Activated CD4-positive, alpha-beta T cell treated with anti-CD3 and anti-CD28 coated beads, Interleukin-2, amount 50 U/mL, for 24 hours (primary cell): Measurements from ENCODE around the gene MOB1B.
"Not testable (repeated sequence)": the region's sequence is repeated elsewhere in the genome, so short reads cannot be mapped to it uniquely, and the experiment has no call there.

Experiments used
- DNase-seq, 2 donors: peaks; one replicate each; pipeline ENCODE4 v3.0.0-alpha.2; 2020; ENCODE audit warnings: low read depth in 1 of 2, low spot score in 1 of 2

Gene MOB1B

DNA sequence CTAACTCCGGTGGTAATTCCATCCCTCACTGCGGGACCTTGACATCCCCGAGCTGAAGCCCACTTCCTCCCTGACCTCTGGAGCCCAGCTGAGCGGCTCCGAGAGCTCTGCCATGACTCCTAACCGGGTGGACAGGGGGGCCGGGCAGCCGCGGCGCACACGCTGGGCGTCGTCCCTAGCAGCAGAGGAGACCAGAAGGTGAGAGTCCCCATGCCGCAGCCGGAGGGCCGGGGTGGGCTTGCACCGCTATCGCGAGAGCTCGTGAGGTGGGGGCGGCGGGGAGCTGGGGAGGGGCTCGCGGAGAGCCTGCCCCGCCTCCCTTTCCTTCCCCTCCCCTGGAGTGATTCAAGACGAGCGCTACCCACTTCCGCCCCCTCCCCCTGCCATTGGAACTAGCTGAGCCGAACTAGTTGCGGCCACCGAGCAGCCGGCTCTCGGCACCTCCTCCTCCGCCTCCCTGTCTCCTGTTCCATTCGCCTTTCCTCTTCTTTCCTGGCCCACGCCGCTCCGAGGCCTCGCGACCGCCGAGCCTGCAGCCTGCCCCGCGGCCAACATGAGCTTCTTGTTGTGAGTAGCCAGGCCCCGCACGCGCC, at the start of gene MOB1B:
MOB1B (plus strand) TSS at position 386 of the 593 bp plus-strand sequence; CDS start at position 554, 168 bp downstream.
- peak; percentile 62 to 77 for DNase-seq

DNA sequence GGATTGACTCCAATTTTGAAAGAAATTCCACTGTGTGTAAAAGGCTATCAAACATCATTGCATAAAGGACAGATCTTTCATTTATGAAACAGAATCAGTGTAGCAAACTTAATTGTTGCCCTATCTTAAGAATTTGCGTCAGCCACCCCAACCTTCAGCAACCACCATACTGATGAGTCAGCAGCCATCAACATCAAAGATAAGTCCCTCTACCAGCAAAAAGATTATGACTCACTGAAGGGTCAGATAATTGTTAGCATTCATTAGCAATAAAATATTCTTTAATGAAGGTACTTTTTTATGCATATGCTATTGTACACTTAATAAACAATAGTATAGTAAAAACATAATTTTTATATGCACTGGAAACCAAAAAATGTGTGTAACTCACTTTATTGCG, 46.7 kb upstream of the MOB1B start:
- DNase-seq: no peak

DNA sequence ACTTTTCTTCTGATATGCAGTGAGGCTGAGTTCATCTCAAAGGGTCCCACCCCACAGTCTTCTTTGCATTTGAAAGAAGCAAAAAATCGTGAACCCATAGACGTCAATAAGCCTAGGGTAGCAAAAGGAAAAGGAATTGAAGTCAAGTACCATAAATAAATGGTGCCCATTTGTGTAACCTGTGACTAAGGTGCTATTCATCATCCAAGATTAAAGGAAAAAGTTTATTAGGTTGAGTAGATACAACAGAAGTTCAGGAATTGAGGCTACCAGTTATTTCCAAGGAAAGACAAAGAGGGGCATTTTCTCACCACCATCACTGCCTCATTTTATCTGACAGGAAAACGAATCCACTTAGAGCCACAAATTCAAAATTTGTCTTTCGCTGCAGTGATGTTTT, 43.7 kb upstream of the MOB1B start:
- DNase-seq: no peak

DNA sequence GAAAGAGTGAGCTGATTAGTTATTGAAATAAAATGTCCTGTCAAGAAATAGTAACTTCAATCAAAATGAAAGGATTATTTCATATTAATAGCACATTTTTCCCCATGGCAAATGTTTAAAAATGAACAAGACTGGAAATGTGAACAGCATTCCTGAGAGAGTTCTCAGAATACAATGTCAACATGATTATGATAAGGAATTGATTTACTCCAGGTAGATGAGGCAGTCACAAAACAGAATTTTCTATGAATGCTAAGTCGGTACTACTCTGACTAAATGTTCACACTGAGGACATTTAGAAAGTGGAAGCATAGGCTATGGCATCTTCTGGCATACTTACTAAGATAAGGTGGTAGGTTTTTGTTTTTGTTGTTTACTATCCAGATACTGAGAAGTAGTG, 43.1 kb upstream of the MOB1B start:
- no peak for DNase-seq

DNA sequence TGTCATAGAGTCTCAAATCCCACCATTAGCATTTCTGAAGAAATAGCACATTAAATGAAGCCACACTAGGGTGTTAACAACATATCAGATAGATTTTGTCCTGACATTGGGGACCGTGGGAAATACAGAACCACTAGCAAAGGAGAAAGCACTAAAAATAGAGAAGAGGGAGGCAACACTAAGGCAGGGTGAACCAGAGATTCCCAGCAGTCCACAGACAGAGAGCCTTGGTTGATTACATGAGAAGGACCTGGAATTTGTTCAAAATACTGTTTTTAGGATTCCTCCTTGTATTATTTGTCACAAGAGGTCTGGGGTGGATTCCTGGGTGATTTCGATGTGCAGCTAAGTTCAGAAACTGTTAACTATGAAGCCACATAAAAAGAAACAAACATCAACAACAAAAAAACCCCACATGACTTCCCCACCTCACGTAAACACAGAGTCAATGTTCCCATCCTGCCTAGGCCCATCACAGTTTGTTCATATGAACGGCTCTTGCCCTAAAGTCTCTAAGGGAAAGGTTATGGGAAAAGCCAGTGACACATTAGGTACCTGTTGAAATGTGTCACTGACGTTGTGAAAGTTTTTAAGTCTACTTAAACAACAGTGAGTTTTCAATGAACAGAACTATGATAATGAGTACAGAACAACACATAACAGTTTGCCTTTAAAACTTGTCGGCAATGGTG, 38.9 kb upstream of the MOB1B start:
- no peak for DNase-seq

DNA sequence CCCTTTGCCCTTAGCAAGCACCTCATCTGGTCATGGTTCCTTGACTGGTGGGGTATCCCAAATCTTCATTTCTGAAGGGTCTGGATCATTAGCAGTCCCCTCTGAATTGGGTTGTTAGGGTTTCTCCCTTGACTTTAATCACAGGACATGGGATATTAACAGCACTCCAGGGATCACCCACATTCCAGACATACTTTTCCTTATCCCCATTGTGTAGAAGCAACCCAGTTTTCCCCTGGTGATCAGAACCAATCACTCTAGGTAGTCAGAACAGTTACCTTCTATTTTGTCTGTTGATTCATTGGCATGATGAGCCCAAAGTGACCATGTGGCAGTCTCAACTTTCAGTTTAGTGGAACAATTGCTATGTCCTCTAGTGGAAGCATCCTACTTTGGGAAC, 33.4 kb upstream of the MOB1B start:
- no peak for DNase-seq

DNA sequence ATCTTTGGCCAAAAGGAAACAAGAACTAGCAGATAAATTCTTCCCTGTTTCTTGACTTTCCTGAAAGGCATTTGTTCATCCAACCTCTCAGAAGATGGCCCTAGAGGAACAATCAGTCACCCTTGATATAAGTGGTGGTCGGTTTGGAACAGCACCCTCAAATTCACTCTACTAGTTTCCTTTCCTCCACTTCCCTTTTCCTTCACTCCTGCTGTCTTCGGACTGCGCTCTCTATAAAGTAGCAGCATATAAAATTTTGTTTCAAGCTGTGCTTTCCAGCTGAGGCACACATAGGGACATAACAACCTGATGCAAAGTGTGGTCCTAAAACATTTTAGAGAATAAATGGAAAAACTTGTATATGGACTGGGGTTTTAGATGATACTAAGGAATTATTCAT, 29.0 kb upstream of the MOB1B start:
- DNase-seq: no peak

DNA sequence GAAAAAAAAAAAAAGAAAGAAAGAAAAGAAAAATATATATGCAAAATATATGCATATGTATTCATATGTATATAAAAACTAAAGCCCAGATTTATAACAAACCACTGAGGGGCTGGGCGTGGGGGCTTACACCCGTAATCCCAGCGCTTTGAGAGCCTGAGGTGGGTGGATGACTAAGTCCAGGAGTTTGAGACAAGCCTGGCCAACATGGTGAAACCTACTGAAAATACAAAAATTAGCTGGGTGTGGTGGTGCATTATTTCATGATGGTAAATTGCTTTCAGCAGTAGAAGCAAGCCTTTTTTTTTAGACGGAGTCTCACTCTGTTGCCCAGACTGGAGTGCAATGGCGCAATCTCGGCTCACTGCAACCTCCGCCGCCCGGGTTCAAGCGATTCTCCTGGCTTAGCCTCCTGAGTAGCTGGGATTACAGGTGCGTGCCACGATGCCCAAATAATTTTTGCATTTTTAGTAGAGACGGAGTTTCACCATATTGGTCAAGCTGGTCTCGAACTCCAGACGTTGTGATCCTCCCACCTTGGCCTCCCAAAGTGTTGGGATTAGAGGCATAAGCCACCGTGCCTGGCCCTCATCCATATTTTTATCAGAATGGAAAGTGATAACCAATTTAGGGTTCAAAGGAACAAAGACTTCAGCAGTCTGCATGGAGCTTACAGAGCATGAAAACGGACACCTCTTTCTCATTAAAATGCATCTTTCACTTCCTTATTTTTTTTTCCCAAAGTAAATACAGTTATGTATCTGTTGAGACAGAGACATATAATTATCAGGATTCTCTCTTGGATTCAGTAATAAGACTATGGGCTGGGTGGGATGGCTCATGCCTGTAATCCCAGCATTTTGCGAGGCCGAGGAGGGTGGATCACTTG, 27.7 kb upstream of the MOB1B start:
- DNase-seq: no peak

DNA sequence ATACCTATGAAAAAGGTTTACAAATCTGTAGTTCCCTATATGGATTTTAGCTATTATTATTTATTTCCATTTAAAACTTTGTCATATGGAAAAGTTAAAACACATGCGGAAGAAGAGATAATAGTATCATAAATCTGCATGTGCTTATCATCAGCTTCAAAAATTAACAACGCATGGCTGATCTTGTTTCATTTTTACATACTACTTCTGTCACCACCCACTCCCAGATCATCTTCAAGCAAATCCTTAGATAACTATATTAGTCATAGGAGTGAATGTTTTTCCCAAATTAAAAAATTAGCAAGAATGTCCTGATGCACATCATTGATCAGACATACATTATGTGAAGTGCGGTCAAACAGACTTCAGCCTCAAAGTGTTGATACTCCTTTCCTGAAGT, 24.6 kb upstream of the MOB1B start:
- no peak for DNase-seq

DNA sequence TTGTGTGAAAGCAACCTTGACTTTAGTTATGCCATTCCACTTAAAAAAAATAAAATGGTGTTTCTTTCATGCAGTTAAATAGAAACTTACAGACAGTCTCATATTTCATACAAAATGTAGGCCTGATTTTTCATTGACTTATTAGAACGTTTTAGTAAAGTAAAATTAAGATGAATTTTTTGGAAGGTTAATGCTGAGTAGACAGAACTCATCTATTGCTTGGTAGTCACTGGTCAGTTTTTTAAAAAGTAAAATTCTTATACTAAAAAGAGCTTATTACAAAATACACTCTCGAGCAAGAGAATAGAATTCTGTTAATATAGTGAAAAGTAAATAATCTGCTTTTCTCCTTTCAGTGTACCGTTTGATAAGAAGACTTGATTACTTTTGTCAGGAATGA, 21.4 kb upstream of the MOB1B start:
- no peak for DNase-seq

DNA sequence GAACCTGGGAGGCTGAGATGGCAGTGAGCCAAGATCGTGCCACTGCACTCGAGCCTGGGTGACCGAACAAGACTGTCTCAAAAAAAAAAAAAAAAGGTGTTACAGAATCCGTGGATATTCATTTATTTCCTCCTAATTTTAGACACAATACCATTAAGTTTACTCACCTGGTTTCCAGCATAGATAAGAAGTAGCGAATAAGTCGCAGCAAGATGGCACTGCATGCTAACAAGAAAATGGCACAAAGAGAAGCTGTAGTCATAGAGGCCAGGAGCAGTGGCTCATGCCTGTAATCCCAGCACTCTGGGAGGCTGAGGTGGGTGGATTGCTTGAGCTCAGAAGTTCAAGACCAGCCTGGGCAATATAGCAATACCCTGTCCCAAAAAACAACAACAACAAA, 17.0 kb upstream of the MOB1B start:
- no peak for DNase-seq

DNA sequence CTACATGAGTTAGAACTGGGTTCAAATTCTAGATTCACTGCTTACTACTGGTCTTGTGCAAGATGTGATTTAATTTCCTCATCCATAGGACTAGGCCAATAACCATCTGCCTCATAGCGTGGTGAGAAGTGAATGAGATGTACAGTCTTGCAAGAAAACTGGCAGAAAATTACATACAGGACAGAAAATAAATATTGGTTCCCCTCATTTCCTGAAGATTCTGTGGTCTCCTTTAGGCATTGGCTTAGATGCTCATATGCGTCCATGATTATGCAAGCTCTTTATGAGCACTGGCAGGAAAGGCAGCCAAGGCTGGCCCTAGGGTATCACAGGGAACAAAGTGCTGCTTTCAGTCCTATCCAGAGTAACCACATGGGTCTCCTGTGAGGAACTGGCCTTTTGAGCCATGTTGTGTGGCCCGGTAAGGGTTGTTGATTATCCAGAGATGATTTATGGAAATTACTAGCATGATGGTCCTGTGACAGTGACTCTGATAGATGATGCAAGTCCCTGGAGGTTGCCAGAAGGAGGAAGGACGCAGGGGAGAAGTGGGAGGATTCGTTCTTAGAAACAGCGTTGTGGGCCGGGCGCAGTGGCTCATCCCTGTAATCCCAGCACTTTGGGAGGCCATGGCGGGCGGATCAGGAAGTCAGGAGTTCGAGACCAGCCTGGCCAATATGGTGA, 9.9 kb upstream of the MOB1B start:
- no peak for DNase-seq

DNA sequence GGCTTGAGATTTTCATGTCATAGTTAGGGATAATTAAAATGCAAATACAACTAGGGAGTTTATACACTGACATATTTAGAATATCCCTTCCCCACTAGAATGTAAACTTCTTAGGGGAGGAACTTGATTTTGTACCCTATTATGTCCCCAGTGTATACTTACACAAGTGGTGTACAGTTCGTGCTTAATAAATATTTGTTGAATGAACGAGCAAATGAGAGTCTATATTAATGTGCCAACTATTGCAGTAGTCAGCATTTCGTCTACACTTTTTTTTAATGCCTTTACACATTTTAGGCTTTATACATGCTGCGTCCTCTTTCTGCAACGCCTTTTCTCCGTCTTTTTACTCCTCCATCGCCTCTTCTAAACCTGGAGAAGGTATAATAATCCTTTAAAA, 8.4 kb upstream of the MOB1B start:
- DNase-seq: no peak

DNA sequence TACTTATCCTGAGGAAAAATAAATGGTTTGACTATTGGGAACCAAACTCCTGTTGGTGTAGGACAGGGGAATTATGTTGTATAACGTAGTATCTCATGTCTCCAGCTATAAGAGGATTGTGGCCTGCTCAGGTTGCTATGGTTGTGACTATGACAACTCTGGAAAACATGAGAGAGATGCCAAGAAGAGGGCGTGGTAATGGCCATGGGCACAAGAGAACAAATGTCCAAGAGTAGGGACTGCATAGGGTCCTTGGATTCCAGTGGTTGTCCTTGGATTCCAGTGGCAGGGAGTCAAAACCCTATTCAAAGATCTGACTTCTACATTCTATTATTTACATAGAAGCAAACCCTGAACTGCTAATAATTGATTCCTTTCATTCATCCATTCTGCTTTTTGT, 6.8 kb upstream of the MOB1B start:
- no peak for DNase-seq

DNA sequence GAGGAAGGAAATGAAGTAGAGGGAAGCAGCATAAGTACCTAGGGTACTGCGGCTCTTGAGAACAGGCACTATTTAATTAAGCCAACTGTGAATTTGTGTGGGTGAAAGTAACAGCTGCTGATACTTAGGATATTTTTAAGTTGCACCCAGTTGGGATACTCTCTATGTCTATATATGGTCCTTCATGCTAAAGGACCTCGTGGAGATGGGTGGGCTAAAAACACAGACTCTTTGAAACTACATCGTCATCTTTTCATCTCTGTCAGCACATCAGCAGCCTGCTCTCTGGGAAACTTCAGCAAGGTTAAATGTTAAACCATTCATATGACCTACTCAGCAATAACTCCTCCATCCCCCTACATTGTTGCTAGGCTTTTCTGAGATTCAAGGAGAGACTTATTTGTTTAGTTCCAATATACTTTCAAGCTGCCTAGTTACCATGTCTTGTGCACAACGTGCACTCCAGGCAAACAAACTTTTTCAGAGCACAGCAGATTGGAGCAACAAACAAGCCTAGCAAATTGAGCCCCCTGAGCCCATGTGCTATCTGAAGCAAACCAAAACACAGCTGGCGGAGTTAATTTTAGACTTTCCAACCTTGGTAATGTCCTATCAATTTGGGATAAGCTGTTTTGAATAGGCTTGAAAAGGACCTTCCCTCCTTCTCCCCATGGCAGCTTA, 6.2 kb upstream of the MOB1B start:
- no peak for DNase-seq

DNA sequence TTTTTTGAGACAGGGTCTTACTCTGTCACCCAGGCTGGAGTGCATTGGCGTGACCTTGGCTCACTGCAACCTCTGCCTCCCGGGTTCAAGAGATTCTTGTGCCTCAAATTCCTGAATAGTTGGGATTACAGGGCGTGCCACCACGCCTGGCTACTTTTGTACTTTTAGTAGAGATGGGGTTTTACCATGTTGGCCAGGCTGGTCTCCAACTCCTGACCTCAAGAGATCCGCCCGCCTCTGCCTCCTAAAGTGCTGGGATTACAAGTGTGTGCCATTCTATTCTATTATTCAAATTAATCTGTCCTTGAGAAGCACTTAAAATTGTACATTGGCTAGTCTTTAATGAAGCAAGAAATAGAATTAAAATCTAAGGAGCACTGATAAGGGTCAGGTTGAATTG, 3.6 kb upstream of the MOB1B start:
- not testable (repeated sequence) for DNase-seq

DNA sequence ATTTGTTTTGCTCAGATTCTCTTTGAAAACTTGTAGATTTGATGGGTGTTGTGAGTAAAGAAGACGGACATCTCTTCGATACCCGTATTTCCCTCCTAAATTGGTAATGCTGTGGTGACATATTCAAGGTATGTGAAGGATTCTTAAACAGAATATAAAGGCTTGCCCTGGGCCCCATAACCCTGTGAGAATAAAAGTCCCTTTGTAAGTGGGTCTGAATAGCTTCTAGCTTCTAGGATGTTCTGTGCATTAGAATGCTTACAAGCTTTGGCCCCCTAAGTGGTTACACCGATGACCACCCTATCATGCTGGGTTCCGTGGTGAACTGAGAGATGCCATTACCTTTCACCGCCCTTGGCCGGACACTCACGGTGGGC, 574 bp upstream of the MOB1B start:
- no peak for DNase-seq

DNA sequence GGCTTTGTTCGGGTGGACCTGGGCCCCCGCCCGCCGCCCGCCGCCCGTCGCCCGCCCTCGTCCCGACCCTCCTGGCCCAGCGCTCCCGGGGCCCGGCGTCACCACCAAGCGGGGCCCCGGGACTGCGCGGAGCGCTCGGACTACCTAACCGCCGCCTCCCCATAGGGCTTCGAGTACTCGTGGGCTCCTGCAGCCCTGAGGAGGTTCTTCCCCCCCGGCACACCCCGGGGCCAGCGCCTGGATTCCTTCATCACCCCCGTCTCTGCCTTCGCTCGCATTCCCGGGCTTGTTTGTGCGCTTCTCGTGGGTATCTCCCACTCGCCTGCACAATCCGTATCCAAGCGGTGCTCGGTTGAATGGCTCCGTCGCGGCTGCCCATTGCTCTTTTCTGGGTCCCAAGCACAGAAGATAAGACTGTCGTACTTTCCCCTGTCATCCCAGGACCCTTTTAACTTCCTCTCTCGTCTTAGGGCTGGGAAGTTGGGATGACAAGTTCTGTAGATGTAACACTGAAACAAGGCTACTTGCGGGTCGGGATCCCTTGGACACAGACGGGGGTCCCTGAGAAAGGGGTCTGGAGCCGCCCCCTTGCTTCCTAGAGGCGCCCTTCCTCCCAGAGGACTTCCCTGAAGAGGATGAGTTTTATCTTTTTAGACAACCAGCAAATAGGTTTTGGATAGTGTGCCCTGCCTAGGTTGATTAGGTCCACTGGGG, 565 bp downstream of the MOB1B start:
- peak in 1 of 2 donors; percentile 2 for DNase-seq

DNA sequence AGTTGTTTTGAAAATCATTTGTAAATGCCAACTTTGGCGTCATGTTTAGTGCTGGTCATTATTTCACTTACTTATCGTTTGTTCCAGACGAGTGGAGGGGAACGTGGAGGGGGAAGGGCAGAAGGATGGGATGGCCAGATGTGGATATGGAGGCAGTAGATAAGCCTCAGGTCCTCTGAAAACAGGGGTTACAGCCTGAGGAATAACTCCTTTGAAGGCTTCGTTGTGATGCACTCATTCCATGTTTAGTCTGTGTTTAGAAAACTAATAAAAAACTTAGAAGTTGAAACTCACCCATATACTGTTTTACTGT, 1.1 kb downstream of the MOB1B start:
- no peak for DNase-seq

DNA sequence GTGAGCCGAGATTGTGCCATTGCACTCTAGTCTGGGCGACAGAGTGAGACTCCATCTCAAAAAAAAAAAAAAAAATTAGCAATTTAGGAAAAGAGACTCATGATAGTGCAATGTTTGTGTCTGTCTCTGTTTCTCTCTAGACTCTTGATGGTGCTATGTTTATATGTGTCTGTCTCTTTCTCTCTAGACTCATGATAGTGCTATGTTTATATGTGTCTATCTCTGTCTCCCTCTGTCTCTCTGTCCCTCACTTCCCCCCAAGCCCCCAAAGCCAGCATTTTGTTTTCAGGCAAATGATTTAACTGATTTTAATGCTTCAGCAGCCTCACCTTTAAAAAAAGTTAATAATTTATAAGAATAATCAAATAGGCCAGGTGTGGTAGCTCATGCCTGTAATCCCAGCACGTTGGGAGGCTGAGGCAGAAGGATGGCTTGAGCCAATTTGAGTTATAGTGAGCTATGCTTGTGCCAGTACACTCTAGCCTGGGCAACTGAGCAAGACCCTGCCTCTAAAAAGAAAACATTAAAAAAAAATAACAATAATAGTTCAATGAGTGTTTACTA, 6.9 kb downstream of the MOB1B start:
- DNase-seq: no peak
